ENCODE measurements around the gene MEX3D.

GRCh38 chr19:1508507-1508856 is 59.6 kb downstream of the MEX3D start:
- TF ChIP-seq CTCF (IDR thresholded peaks at IDR 0.05) (no peak), EP300 (IDR thresholded peaks at IDR 0.05) (no peak), POLR2A (IDR thresholded peaks at IDR 0.05) (no peak)

Data from gastroesophageal sphincter (tissue), 3 donors.